Measurements from ENCODE around the gene ARAP2. TPM values are rescaled to one million over a fixed set of nuclear protein-coding genes. Genes with fewer than 3 reads are reported as not detected.

Gene ARAP2
- total and polyA plus RNA-seq, 2 of the 13 experiments (the other 11 are each of a cell fraction or from before 2014, with no cell fraction given), result 0.37 to 1.4 TPM

DNA sequence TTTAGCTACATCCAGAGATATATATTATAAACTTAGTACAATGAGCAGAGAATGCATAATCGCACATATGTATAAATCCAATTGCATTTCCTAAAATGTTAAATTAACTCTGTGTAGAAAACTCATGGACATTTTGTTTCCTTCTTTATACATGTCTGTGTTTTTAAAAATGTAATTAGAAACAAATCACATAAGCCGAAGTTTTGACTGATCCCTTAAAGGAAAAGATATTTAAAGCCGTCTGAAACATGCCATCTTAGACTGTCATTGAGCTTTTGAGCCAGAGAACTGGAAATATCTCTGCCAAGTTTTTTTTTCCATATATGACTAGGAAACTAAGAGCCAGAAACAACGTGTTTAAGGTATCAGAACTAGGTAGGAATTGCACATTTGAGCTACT lies 107.0 kb downstream of the ARAP2 start (continued):
- TF ChIP-seq, protein P1, sequence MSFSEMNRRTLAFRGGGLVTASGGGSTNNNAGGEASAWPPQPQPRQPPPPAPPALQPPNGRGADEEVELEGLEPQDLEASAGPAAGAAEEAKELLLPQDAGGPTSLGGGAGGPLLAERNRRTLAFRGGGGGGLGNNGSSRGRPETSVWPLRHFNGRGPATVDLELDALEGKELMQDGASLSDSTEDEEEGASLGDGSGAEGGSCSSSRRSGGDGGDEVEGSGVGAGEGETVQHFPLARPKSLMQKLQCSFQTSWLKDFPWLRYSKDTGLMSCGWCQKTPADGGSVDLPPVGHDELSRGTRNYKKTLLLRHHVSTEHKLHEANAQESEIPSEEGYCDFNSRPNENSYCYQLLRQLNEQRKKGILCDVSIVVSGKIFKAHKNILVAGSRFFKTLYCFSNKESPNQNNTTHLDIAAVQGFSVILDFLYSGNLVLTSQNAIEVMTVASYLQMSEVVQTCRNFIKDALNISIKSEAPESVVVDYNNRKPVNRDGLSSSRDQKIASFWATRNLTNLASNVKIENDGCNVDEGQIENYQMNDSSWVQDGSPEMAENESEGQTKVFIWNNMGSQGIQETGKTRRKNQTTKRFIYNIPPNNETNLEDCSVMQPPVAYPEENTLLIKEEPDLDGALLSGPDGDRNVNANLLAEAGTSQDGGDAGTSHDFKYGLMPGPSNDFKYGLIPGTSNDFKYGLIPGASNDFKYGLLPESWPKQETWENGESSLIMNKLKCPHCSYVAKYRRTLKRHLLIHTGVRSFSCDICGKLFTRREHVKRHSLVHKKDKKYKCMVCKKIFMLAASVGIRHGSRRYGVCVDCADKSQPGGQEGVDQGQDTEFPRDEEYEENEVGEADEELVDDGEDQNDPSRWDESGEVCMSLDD (CRISPR knock-in tag; IDR thresholded peaks at IDR 0.05; ENCODE audit: borderline replicate concordance), result no peak
- TF ChIP-seq DPF2 (CRISPR knock-in tag; IDR thresholded peaks at IDR 0.05; ENCODE audit: borderline replicate concordance, low read depth) (no peak), FIP1L1 (IDR thresholded peaks at IDR 0.05; ENCODE audit: borderline replicate concordance, insufficient read depth, low read depth, low read length) (no peak), ZNF460 (CRISPR knock-in tag; IDR thresholded peaks at IDR 0.05; ENCODE audit: borderline replicate concordance) (no peak), ZNF12 (CRISPR knock-in tag; IDR thresholded peaks at IDR 0.05) (no peak), ZSCAN9 (CRISPR knock-in tag; IDR thresholded peaks at IDR 0.05; ENCODE audit: borderline replicate concordance) (no peak), ATF7 (IDR thresholded peaks at IDR 0.05) (no peak), ATF7 (CRISPR knock-in tag; IDR thresholded peaks at IDR 0.05) (no peak)

DNA sequence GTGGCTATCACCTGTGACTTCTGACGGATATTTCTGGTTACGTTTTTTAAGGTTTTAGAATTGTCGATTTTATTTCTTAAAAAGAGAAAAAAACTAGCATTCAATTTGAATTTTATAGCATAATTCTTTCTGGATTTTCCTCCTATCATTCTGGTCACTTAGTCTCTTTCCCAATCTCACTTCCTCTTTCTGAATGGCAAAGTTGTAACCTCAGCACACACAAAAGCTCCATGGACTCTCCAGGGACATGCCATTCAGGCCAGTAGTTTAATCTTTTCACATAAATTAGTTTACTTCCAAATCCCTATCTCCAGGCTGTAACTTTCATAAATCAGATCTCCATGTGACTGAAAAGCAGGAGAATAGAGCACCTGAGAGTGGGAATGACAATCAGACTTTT lies 110.7 kb downstream of the ARAP2 start:
- ATAC-seq, result no peak
- no peak overlapping the region for H3K4me3 ChIP-seq (replicated peaks in 1 of 3; ENCODE audit: insufficient read depth in 1 of 3, low read depth in 2 of 3, low read length in 3 of 3)
- no peaks in the 10 kb centered on the region for H3K9me3 ChIP-seq (ENCODE audit: low read length)
- no peak overlapping the region for H3K9ac ChIP-seq (ENCODE audit: insufficient read depth, low read depth, low read length)
- no peaks in the 10 kb centered on the region for H3K4me1 ChIP-seq (ENCODE audit: insufficient read depth, low read length)
- ChIA-PET CTCF (ENCODE audit: low intra/inter-chr PET ratio, low total read pairs) (no interaction called here), POLR2A (no interaction called here)
- no TSS peak for BruUV-seq (replicated peaks)
- no peak overlapping the region for H3K27ac ChIP-seq (ENCODE audit: extremely low read length, insufficient read depth, low read length)
- H3K4me2 ChIP-seq (ENCODE audit: low read depth, low read length), result no peak overlapping the region
- intact Hi-C loops (cut with micrococcal nuclease; ENCODE audit: unreplicated experiment) (no loop called here), in situ Hi-C loops (cut with HindIII; ENCODE audit: extremely low pct_ligation_motif_present, low pct_unique_long_range_greater_than_20kb) (no loop called here)
- no peaks in the 10 kb centered on the region for H3K79me2 ChIP-seq (ENCODE audit: insufficient read depth, low read length)
- H2AFZ ChIP-seq (ENCODE audit: low read length), result no peak overlapping the region
- no peak for FAIRE-seq
- H3K36me3 ChIP-seq (replicated peaks in 1 of 2; ENCODE audit: control insufficient read depth in 1 of 2, insufficient read depth in 2 of 2, low read length in 2 of 2), result no peaks in the 10 kb centered on the region
- no peak for DNase-seq (ENCODE audit: low spot score)
- WGBS (ENCODE audit: low lambda C conversion rate), result 42% methylated on average over 3 of the region's 3 CpGs
- no peaks in the 10 kb centered on the region for H3K27me3 ChIP-seq (ENCODE audit: control insufficient read depth in 1 of 2, insufficient read depth in 2 of 2, low read length in 2 of 2)
- no peaks in the 10 kb centered on the region for H4K20me1 ChIP-seq (ENCODE audit: insufficient read depth, low read length)
- TF ChIP-seq KLF12 (CRISPR knock-in tag; IDR thresholded peaks at IDR 0.05; ENCODE audit: borderline replicate concordance) (no peak), ZNF616 (CRISPR knock-in tag; IDR thresholded peaks at IDR 0.05; ENCODE audit: low read depth) (no peak), ZBTB7A (CRISPR knock-in tag; IDR thresholded peaks at IDR 0.05) (no peak), ZMYM3 (CRISPR knock-in tag; IDR thresholded peaks at IDR 0.05) (no peak), ZBTB20 (CRISPR knock-in tag; IDR thresholded peaks at IDR 0.05; ENCODE audit: borderline replicate concordance, low read depth) (no peak), ZC3H4 (CRISPR knock-in tag; IDR thresholded peaks at IDR 0.05; ENCODE audit: borderline replicate concordance) (no peak), NFKB2 (CRISPR knock-in tag; IDR thresholded peaks at IDR 0.05; ENCODE audit: borderline replicate concordance) (no peak)
- TF ChIP-seq, protein P2, sequence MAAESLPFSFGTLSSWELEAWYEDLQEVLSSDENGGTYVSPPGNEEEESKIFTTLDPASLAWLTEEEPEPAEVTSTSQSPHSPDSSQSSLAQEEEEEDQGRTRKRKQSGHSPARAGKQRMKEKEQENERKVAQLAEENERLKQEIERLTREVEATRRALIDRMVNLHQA (CRISPR knock-in tag; IDR thresholded peaks at IDR 0.05), result no peak
- TF ChIP-seq, protein P3, sequence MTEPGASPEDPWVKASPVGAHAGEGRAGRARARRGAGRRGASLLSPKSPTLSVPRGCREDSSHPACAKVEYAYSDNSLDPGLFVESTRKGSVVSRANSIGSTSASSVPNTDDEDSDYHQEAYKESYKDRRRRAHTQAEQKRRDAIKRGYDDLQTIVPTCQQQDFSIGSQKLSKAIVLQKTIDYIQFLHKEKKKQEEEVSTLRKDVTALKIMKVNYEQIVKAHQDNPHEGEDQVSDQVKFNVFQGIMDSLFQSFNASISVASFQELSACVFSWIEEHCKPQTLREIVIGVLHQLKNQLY (CRISPR knock-in tag; IDR thresholded peaks at IDR 0.05), result no peak
- TF ChIP-seq, protein P4, sequence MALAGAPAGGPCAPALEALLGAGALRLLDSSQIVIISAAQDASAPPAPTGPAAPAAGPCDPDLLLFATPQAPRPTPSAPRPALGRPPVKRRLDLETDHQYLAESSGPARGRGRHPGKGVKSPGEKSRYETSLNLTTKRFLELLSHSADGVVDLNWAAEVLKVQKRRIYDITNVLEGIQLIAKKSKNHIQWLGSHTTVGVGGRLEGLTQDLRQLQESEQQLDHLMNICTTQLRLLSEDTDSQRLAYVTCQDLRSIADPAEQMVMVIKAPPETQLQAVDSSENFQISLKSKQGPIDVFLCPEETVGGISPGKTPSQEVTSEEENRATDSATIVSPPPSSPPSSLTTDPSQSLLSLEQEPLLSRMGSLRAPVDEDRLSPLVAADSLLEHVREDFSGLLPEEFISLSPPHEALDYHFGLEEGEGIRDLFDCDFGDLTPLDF (CRISPR knock-in tag; IDR thresholded peaks at IDR 0.05), result no peak
- TF ChIP-seq, protein P5, sequence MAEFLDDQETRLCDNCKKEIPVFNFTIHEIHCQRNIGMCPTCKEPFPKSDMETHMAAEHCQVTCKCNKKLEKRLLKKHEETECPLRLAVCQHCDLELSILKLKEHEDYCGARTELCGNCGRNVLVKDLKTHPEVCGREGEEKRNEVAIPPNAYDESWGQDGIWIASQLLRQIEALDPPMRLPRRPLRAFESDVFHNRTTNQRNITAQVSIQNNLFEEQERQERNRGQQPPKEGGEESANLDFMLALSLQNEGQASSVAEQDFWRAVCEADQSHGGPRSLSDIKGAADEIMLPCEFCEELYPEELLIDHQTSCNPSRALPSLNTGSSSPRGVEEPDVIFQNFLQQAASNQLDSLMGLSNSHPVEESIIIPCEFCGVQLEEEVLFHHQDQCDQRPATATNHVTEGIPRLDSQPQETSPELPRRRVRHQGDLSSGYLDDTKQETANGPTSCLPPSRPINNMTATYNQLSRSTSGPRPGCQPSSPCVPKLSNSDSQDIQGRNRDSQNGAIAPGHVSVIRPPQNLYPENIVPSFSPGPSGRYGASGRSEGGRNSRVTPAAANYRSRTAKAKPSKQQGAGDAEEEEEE (CRISPR knock-in tag; IDR thresholded peaks at IDR 0.05; ENCODE audit: borderline replicate concordance), result no peak
